Mesenchymal stem cell (in vitro differentiated cells and primary cell): ENCODE results near the gene KIF18A. TPM values are rescaled to one million over a fixed set of nuclear protein-coding genes. Genes with fewer than 3 reads are reported as not detected.
A peak's percentile ranks its signal among the peaks of the same experiment; 100 is the strongest.

Source experiments
- DNase-seq: peaks from one replicate; pipeline ENCODE4 v3.0.0-alpha.2; 2013
- H2AFZ ChIP-seq: one replicate; pipeline ENCODE4 v1.6.1; 2013; ENCODE audit warnings: low read depth, mild to moderate bottlenecking, control low read depth, inconsistent platforms, low read length, moderate library complexity
- H2AK5ac ChIP-seq: 2 replicates; pipeline ENCODE4 v1.6.1; 2013; ENCODE audit warnings: low read length, moderate library complexity, mild to moderate bottlenecking, inconsistent platforms; ENCODE audit not compliant: severe bottlenecking
- H2BK120ac ChIP-seq: one replicate; pipeline ENCODE4 v1.6.1; 2013; ENCODE audit warnings: low read depth, mild to moderate bottlenecking, inconsistent platforms, low read length, moderate library complexity
- H2BK12ac ChIP-seq, 2 experiments: one replicate each; pipeline ENCODE4 v1.6.1; 2013; ENCODE audit warnings: inconsistent platforms in 2 of 2, low read length in 2 of 2, mild to moderate bottlenecking in 2 of 2, moderate library complexity in 2 of 2, control low read depth in 1 of 2
- H2BK15ac ChIP-seq: one replicate; pipeline ENCODE4 v1.6.1; 2013; ENCODE audit warnings: mild to moderate bottlenecking, low read depth, inconsistent platforms; ENCODE audit not compliant: poor library complexity, severe bottlenecking
- H2BK5ac ChIP-seq: 2 replicates; pipeline ENCODE4 v1.6.1; 2013; ENCODE audit warnings: low read depth, mild to moderate bottlenecking, low read length, control low read depth, inconsistent platforms; ENCODE audit not compliant: poor library complexity, severe bottlenecking
- H3K14ac ChIP-seq, 2 experiments: one replicate each; pipeline ENCODE4 v1.6.1; 2013; ENCODE audit warnings: inconsistent platforms in 2 of 2, low read length in 2 of 2, control low read depth in 1 of 2, mild to moderate bottlenecking in 1 of 2, moderate library complexity in 1 of 2
- H3K18ac ChIP-seq, 2 experiments: one replicate each; pipeline ENCODE4 v1.6.1; 2013; ENCODE audit warnings: inconsistent platforms in 2 of 2, low read length in 2 of 2, control low read depth in 1 of 2, low read depth in 1 of 2, mild to moderate bottlenecking in 1 of 2
- H3K23ac ChIP-seq, 2 experiments: one replicate each; pipeline ENCODE4 v1.6.1; 2013; ENCODE audit warnings: inconsistent platforms in 2 of 2, low read length in 2 of 2, mild to moderate bottlenecking in 2 of 2, moderate library complexity in 2 of 2, control low read depth in 1 of 2
- H3K27ac ChIP-seq: 2 replicates; pipeline ENCODE4 v1.5.1; 2013; ENCODE audit warnings: mild to moderate bottlenecking, moderate library complexity, low read length, control low read depth, inconsistent platforms; ENCODE audit not compliant: poor library complexity, severe bottlenecking
- H3K27me3 ChIP-seq, 2 experiments: 2 replicates each; pipeline versions ENCODE4 v1.6.1 to v1.7.0; 2013; ENCODE audit warnings: low read length in 2 of 2, mild to moderate bottlenecking in 2 of 2, moderate library complexity in 2 of 2, control low read depth in 1 of 2, inconsistent platforms in 1 of 2; ENCODE audit not compliant: control insufficient read depth in 1 of 2, insufficient read depth in 1 of 2
- H3K36me3 ChIP-seq, 2 experiments: 2 replicates each; pipeline versions ENCODE4 v1.6.1 to v1.7.0; 2013; ENCODE audit warnings: low read length in 2 of 2, control low read depth in 1 of 2, inconsistent platforms in 1 of 2, low read depth in 1 of 2, mild to moderate bottlenecking in 1 of 2; ENCODE audit not compliant: insufficient read depth in 2 of 2, control insufficient read depth in 1 of 2
- H3K4ac ChIP-seq, 2 experiments: one replicate each; pipeline ENCODE4 v1.6.1; 2013; ENCODE audit warnings: inconsistent platforms in 2 of 2, low read length in 2 of 2, mild to moderate bottlenecking in 2 of 2, moderate library complexity in 2 of 2, control low read depth in 1 of 2, low read depth in 1 of 2
- H3K4me1 ChIP-seq: 2 replicates; pipeline ENCODE4 v1.6.1; 2013; ENCODE audit warnings: low read depth, low read length, control low read depth; ENCODE audit not compliant: control insufficient read depth, insufficient read depth
- H3K4me2 ChIP-seq: 2 replicates; pipeline ENCODE4 v1.6.1; 2013; ENCODE audit warnings: low read length, mild to moderate bottlenecking, inconsistent platforms; ENCODE audit not compliant: poor library complexity, severe bottlenecking
- H3K4me3 ChIP-seq, 2 experiments: 2 replicates each; pipeline versions ENCODE4 v1.5.1 to v1.7.0; 2013; ENCODE audit warnings: low read length in 2 of 2, mild to moderate bottlenecking in 2 of 2, control low read depth in 1 of 2, low read depth in 1 of 2; ENCODE audit not compliant: insufficient read depth in 1 of 2
- H3K79me1 ChIP-seq: replicated peaks from 2 replicates; pipeline ENCODE4 v1.6.1; 2013; ENCODE audit warnings: mild to moderate bottlenecking, control low read depth, low read length, inconsistent platforms; ENCODE audit not compliant: poor library complexity, severe bottlenecking
- H3K9ac ChIP-seq: 2 replicates; pipeline ENCODE4 v1.7.0; 2013; ENCODE audit warnings: mild to moderate bottlenecking, low read length, moderate library complexity
- H3K9me3 ChIP-seq: 2 replicates; pipeline ENCODE4 v1.7.0; 2013; ENCODE audit warnings: mild to moderate bottlenecking, low read length; ENCODE audit not compliant: control insufficient read depth
- H4K8ac ChIP-seq: one replicate; pipeline ENCODE4 v1.6.1; 2013; ENCODE audit warnings: inconsistent platforms, mild to moderate bottlenecking, low read length, moderate library complexity
- H4K91ac ChIP-seq: one replicate; pipeline ENCODE4 v1.6.1; 2013; ENCODE audit warnings: mild to moderate bottlenecking, low read length, inconsistent platforms
- WGBS: methylation state at CpG from one replicate; pipeline ENCODE4 v1.1.7; 2013; ENCODE audit warnings: mixed read lengths; 5-methylcytosine and 5-hydroxymethylcytosine counted together
- small RNA-seq: library from polyadenylated mRNA; stranded (forward); fragments of <200 nt; extraction: miRNeasy Mini kit (QIAGEN cat#:217004); gene quantifications from one replicate; pipeline ENCODE3, GENCODE V24; 2013; ENCODE audit warnings: low read depth

The KIF18A gene

DNA sequence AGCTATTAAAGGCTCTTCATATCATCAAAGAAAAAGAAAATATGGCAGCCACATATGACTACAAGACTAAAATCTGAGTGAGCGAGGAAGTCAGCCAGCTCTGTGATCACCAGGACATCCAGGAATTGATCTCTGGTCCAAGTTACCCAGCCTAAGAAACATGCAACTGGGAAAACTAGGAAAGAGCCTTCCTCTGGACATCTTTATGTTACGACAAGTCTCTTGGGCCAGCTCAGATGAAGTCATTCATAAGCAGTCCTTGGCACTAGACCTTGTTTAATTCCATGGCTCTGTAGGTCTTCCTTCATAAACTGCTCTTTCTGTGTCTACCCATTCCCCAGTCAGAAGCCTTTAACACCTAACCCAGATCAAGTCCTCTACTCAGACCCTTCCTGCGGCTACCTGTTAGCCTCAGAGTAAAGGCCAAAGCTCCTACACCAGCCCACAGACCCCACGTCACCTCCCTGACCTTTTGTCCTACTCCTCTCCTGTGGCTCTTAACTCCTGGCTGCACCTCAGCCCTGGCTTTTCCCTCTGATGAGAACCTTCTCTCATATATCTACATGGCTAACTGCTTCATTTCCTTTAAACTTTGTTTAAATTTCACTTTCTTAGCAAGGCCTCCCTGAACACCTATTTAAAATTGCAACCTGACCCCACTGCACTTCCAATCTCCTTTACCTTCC, 134.0 kb downstream of the KIF18A start:
- Histone ChIP-seq H3K18ac (peak overlapping the region; percentile 53 to 82), H2BK12ac (peak overlapping the region in 1 of 2 experiments; percentile 84), H3K23ac (no peak overlapping the region), H2AK5ac (peak overlapping the region; percentile 99), H3K79me1 (no peaks in the 10 kb centered on the region), H3K4me2 (no peak overlapping the region), H3K27ac (no peak overlapping the region), H2AFZ (no peak overlapping the region), H4K8ac (no peak overlapping the region), H3K14ac (peak overlapping the region in 1 of 2 experiments; percentile 26), H2BK5ac (no peak overlapping the region), H3K4me3 (no peak overlapping the region), H3K9ac (no peak overlapping the region), H4K91ac (peak overlapping the region; percentile 25), H2BK120ac (peak overlapping the region; percentile 62), H3K4ac (peak overlapping the region; percentile 24 to 33), H3K27me3 (no peaks in the 10 kb centered on the region), H3K36me3 (no peaks in the 10 kb centered on the region), H2BK15ac (peak overlapping the region; percentile 13), H3K9me3 (no peaks in the 10 kb centered on the region), H3K4me1 (peaks cover 7% of the 10 kb centered on the region)
- DNase-seq, result peak; percentile 24
- WGBS, result 91% methylated on average over 4 of the region's 4 CpGs

DNA sequence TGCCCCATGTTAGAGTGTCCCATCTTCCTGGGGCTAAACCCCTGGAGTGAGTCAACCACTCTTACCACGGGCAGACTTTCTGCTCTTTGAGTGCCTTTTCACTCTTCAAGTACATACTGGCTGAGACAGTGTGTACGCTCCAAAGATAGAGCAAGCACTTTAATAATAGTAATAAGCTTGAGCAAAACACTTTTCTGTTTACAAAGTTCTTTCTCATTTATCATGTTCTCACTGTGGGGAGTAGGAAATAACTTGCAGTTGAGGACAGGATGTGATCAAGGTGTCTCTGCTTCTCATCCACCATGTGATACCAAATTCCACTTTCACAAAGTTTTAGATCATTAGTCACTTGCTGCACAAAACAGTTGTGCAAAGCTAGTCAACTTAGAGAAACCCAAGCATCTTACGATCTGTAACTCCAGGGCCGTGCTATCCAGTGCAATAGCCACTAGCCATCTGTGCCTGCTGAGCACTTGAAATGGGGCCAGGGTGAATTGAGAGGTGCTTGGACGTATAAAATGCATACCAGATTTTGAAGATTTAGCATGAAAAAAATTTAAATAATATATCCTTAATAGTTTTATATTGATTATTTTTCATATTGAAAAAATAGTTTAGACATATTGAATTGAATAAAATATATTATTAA, 135.3 kb downstream of the KIF18A start:
- no peak overlapping the region for H2BK120ac ChIP-seq
- H3K18ac ChIP-seq, result no peak overlapping the region
- no peaks in the 10 kb centered on the region for H3K36me3 ChIP-seq
- peaks cover 7% of the 10 kb centered on the region for H3K4me1 ChIP-seq
- H3K27ac ChIP-seq, result peak overlapping the region; percentile 90
- no peaks in the 10 kb centered on the region for H3K27me3 ChIP-seq
- H4K8ac ChIP-seq, result no peak overlapping the region
- no peak overlapping the region for H2BK12ac ChIP-seq
- DNase-seq, result peak; percentile 88
- H2AK5ac ChIP-seq, result peak overlapping the region; percentile 49
- no peak overlapping the region for H2AFZ ChIP-seq
- no peak overlapping the region for H4K91ac ChIP-seq
- no peak overlapping the region for H3K23ac ChIP-seq
- H2BK15ac ChIP-seq, result no peak overlapping the region
- H3K4me2 ChIP-seq, result no peak overlapping the region
- no peak overlapping the region for H3K9ac ChIP-seq
- H2BK5ac ChIP-seq, result no peak overlapping the region
- no peak overlapping the region for H3K14ac ChIP-seq
- H3K4me3 ChIP-seq, result no peak overlapping the region
- peak overlapping the region in 1 of 2 experiments; percentile 63 for H3K4ac ChIP-seq
- no peaks in the 10 kb centered on the region for H3K79me1 ChIP-seq
- H3K9me3 ChIP-seq, result no peaks in the 10 kb centered on the region
- 14% methylated on average over 1 of the region's 5 CpGs for WGBS

DNA sequence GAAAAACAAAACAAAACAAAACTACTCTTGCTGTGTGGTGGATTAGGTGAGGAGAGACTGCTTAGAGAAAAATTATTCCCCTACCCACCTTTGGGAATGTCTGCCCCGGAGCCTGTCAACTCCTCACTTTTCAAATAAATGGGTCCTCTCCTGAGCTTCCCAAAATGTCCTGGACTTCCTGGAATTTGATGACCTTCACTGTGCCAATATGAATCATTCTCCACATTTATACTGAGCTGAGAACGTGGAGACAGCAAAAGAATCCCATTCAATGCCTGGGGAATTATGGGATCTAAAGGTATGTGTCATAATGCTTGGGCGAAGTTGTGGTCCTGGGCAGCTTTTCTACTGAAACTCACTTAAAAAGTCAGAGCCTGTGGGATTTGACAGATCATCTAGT, 136.8 kb downstream of the KIF18A start:
- no peak overlapping the region for H3K4ac ChIP-seq
- H3K14ac ChIP-seq, result no peak overlapping the region
- H3K27ac ChIP-seq, result no peak overlapping the region
- H4K91ac ChIP-seq, result no peak overlapping the region
- DNase-seq, result no peak
- H2BK15ac ChIP-seq, result no peak overlapping the region
- H3K4me2 ChIP-seq, result no peak overlapping the region
- no peak overlapping the region for H2BK12ac ChIP-seq
- WGBS, result 80% methylated on average over 3 of the region's 3 CpGs
- H2BK120ac ChIP-seq, result no peak overlapping the region
- no peak overlapping the region for H3K23ac ChIP-seq
- peaks cover 7% of the 10 kb centered on the region for H3K4me1 ChIP-seq
- no peak overlapping the region for H3K18ac ChIP-seq
- no peak overlapping the region for H3K9ac ChIP-seq
- peak overlapping the region; percentile 88 for H2AK5ac ChIP-seq
- no peak overlapping the region for H2AFZ ChIP-seq
- H3K27me3 ChIP-seq, result no peaks in the 10 kb centered on the region
- H3K79me1 ChIP-seq, result no peaks in the 10 kb centered on the region
- no peaks in the 10 kb centered on the region for H3K36me3 ChIP-seq
- H4K8ac ChIP-seq, result no peak overlapping the region
- no peaks in the 10 kb centered on the region for H3K9me3 ChIP-seq
- H2BK5ac ChIP-seq, result no peak overlapping the region
- no peak overlapping the region for H3K4me3 ChIP-seq

Small RNA genes lying within 50 kb of the gene (small RNA-seq; reads per million reads assigned to genes)
- gene AC023206.1, result not detected
- gene MIR610, result not detected
